ENCODE results near the gene TSPAN4. TPM values are rescaled to one million over a fixed set of nuclear protein-coding genes. Genes with fewer than 3 reads are reported as not detected.

Gene TSPAN4
- total RNA-seq, 4 donors from 2014 or later, result 47.1 to 78.9 (median 59.7) TPM

DNA sequence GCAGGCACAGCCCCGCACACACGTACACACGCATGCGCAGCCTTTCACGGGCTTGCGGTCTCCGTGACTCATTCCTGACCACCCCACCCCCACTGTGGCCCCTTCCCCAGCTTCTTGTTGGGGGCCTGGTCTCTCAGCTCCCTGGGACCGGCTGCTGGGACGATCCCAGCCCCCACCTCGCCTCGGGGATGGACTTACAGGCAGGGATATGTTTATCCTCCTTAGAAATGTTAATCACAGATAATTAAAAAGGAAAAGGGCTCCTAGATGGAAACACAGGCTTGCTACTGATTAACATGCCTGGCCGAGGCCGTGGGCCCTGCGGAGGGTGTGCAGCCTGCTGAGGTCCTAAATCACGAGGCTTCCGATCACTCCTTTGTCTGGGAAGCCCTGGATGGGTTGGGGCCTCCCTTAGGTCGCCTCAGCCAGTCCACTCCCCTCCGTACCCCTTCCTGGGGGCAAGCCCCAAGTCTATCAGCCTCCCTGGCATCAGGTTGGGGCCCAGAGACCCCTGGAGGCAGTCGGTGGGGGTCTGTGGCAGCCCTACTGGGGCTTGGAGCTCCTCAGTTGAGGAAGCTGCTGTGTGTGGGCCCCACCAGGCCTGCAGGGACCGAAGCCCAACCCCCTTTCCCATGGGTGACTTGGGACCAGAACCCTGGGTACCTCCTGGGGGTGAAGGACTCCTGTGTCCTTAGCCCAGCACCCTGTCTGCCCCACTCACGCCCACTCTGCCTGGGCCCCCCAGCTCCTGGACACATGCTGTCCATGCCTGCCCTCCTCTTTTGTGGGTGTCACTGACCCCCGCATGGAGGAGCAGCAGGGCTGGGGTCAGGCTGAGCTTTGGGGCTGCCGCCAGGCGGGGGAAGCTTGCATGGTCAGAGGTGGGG is 20.6 kb downstream of the TSPAN4 start:
- H3K36me3 ChIP-seq, result peaks cover 54% of the 10 kb centered on the region

GRCh38 chr11:863910-864827 is 21.5 kb downstream of the TSPAN4 start:
- H3K4me3 ChIP-seq, result no peak overlapping the region
- peaks cover 25% of the 10 kb centered on the region for H3K4me1 ChIP-seq
- 87% methylated on average over 17 of the region's 31 CpGs for WGBS
- H3K27ac ChIP-seq, result no peak overlapping the region
- no peak for TF ChIP-seq POLR2AphosphoS5 (IDR thresholded peaks at IDR 0.05)
- TF ChIP-seq CTCF (IDR thresholded peaks at IDR 0.05), result no peak
- TF ChIP-seq EP300 (IDR thresholded peaks at IDR 0.05), result no peak
- TF ChIP-seq POLR2A (IDR thresholded peaks at IDR 0.05), result no peak
- no peaks in the 10 kb centered on the region for H3K9me3 ChIP-seq
- peaks cover 58% of the 10 kb centered on the region for H3K36me3 ChIP-seq
- no peaks in the 10 kb centered on the region for H3K27me3 ChIP-seq
- DNase-seq (ENCODE audit: low spot score in 2 of 2), result no peak

More for the DNA sequence above, 20.6 kb downstream of the TSPAN4 start:
- TF ChIP-seq CTCF (IDR thresholded peaks at IDR 0.05), result no peak
- 86% methylated on average over 18 of the region's 24 CpGs for whole genome bisulfite sequencing
- no peak for DNase-seq (ENCODE audit: low spot score in 2 of 2)
- Histone ChIP-seq H3K9me3 (no peaks in the 10 kb centered on the region), H3K4me3 (no peak overlapping the region), H3K4me1 (peaks cover 34% of the 10 kb centered on the region), H3K27ac (no peak overlapping the region), H3K27me3 (no peaks in the 10 kb centered on the region)

DNA sequence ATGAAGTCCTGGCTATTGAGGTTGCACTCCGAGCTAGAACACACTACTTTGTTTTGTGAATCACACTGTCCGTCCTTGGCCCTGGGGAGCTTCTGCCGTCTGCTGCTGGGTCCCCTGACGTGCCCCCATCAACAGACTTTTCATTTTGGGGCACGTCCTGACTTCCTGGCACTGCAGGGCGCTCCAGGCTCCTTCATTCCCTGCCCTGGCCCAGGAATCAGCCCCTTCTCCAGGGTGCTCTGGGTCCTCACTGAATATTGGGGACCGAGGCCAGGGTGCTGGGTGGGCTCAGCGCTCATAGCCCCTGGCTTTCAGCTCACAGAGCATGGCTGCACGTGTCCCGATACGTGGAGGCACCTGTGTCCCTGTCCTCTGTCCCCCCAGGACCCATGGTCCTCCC is 22.2 kb downstream of the TSPAN4 start:
- TF ChIP-seq POLR2AphosphoS5 (IDR thresholded peaks at IDR 0.05), result no peak
- TF ChIP-seq POLR2A (IDR thresholded peaks at IDR 0.05), result no peak
- no peak for TF ChIP-seq EP300 (IDR thresholded peaks at IDR 0.05)
- no peak for TF ChIP-seq CTCF (IDR thresholded peaks at IDR 0.05)
- WGBS, result 92% methylated on average over 8 of the region's 11 CpGs
- Histone ChIP-seq H3K27ac (no peak overlapping the region), H3K9me3 (no peaks in the 10 kb centered on the region), H3K36me3 (peaks cover 63% of the 10 kb centered on the region), H3K4me3 (no peak overlapping the region), H3K4me1 (peaks cover 17% of the 10 kb centered on the region), H3K27me3 (no peaks in the 10 kb centered on the region)
- no peak for DNase-seq (ENCODE audit: low spot score in 2 of 2)

- peaks cover 13% of the 10 kb centered on the region for H3K4me1 ChIP-seq
- H3K27ac ChIP-seq, result no peak overlapping the region
- TF ChIP-seq EP300 (IDR thresholded peaks at IDR 0.05) (no peak), CTCF (IDR thresholded peaks at IDR 0.05) (no peak), POLR2A (IDR thresholded peaks at IDR 0.05) (no peak), POLR2AphosphoS5 (IDR thresholded peaks at IDR 0.05) (no peak)
- H3K36me3 ChIP-seq, result peaks cover 65% of the 10 kb centered on the region
- no peaks in the 10 kb centered on the region for H3K27me3 ChIP-seq
- no peak overlapping the region for H3K4me3 ChIP-seq
- DNase-seq (ENCODE audit: low spot score in 2 of 2), result no peak
- no peaks in the 10 kb centered on the region for H3K9me3 ChIP-seq
- 51% methylated on average over 6 of the region's 41 CpGs for WGBS
These were observed 23.1 kb downstream of the TSPAN4 start for GRCh38 chr11:865462-866430.

Data from suprapubic skin (tissue), 4 donors.